Thyroid gland (tissue), 4 donors: ENCODE measurements around the gene RRP8. TPM values are rescaled to one million over a fixed set of nuclear protein-coding genes. Genes with fewer than 3 reads are reported as not detected.

ENCODE experiments used
- DNase-seq, 2 donors: peaks; one replicate each; pipeline ENCODE4 v3.0.0-alpha.2; 2019
- H3K27ac ChIP-seq, 3 donors: fragments of 200-600 bp; sonication (generic); 1 replicate in 2 of 3; 2 replicates in 1 of 3; pipeline ENCODE4 v1.5.1; 2016 to 2019; ENCODE audit warnings: mild to moderate bottlenecking in 1 of 3, moderate library complexity in 1 of 3
- H3K27me3 ChIP-seq: fragments of 200-600 bp; sonication (generic); one replicate; pipeline ENCODE4 v1.5.1; 2019
- H3K36me3 ChIP-seq, 2 donors: fragments of 200-600 bp; sonication (generic); one replicate each; pipeline ENCODE4 v1.5.1; 2016 to 2019
- H3K4me1 ChIP-seq, 2 donors: fragments of 200-600 bp; sonication (generic); one replicate each; pipeline ENCODE4 v1.5.1; 2017 to 2019
- H3K4me3 ChIP-seq, 3 donors: fragments of 200-600 bp; sonication (generic); replicated peaks in 1 of 3; 1 replicate in 2 of 3; 2 replicates in 1 of 3; pipeline ENCODE4 v1.5.1; 2016; ENCODE audit warnings: mild to moderate bottlenecking in 1 of 3
- H3K9me3 ChIP-seq: fragments of 200-600 bp; sonication (generic); one replicate; pipeline ENCODE4 v1.5.1; 2017
- POLR2A ChIP-seq, 2 donors: fragments of 450-650 bp; IDR thresholded peaks; one replicate each; pipeline ENCODE4 v1.6.1; 2017; ENCODE audit warnings: antibody characterized with exemption in 2 of 2, mild to moderate bottlenecking in 2 of 2, moderate library complexity in 1 of 2
- WGBS, 2 donors: methylation state at CpG; one replicate each; pipeline ENCODE4 v1.1.5; 2017; 5-methylcytosine and 5-hydroxymethylcytosine counted together
- intact Hi-C: fragments of 100-400 bp; cut with DNase I; formaldehyde crosslinking; loops from one replicate; pipeline ENCODE4 v1.15.1; 2023
- total RNA-seq, 4 donors: library from RNA; depleted of rRNA; stranded (reverse); fragments of >200 nt; gene quantifications; one replicate each; pipeline ENCODE4 v1.2.3, GENCODE V29; 2016
- TF ChIP-seq, protein P1 (sequence below), 6 experiments: fragments of 200-600 bp in 3 of 6; fragments of 450-650 bp in 3 of 6; sonication (generic) in 3 of 6; IDR thresholded peaks; one replicate each; pipeline ENCODE4 v1.5.1; 2016 to 2019; ENCODE audit warnings: antibody characterized with exemption in 6 of 6, mild to moderate bottlenecking in 2 of 6, inconsistent platforms in 1 of 6, moderate library complexity in 1 of 6

The RRP8 gene
- total RNA-seq, 4 donors from 2014 or later: 12.9 to 36.7 (median 18.8) TPM

GRCh38 chr11:6584528-6584927 is 18.9 kb downstream of the RRP8 start:
- intact Hi-C loops: no loop called here
- no peak for DNase-seq
- Histone ChIP-seq H3K36me3 (no peaks in the 10 kb centered on the region), H3K27ac (no peak overlapping the region), H3K27me3 (no peaks in the 10 kb centered on the region), H3K9me3 (no peaks in the 10 kb centered on the region), H3K4me3 (no peak overlapping the region), H3K4me1 (peaks cover 6 to 9% of the 10 kb centered on the region in 2 donors)
- 93% methylated on average over 4 of the region's 4 CpGs for WGBS, 2 donors
- no peak for TF ChIP-seq POLR2A (IDR thresholded peaks at IDR 0.05)
- TF ChIP-seq, protein P1, sequence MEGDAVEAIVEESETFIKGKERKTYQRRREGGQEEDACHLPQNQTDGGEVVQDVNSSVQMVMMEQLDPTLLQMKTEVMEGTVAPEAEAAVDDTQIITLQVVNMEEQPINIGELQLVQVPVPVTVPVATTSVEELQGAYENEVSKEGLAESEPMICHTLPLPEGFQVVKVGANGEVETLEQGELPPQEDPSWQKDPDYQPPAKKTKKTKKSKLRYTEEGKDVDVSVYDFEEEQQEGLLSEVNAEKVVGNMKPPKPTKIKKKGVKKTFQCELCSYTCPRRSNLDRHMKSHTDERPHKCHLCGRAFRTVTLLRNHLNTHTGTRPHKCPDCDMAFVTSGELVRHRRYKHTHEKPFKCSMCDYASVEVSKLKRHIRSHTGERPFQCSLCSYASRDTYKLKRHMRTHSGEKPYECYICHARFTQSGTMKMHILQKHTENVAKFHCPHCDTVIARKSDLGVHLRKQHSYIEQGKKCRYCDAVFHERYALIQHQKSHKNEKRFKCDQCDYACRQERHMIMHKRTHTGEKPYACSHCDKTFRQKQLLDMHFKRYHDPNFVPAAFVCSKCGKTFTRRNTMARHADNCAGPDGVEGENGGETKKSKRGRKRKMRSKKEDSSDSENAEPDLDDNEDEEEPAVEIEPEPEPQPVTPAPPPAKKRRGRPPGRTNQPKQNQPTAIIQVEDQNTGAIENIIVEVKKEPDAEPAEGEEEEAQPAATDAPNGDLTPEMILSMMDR (IDR thresholded peaks at IDR 0.05): no peak

- intact Hi-C loops: no loop called here
- Histone ChIP-seq H3K27ac (no peak overlapping the region), H3K4me3 (no peak overlapping the region), H3K36me3 (no peaks in the 10 kb centered on the region), H3K27me3 (no peaks in the 10 kb centered on the region), H3K9me3 (no peaks in the 10 kb centered on the region), H3K4me1 (peaks cover 6 to 9% of the 10 kb centered on the region in 2 donors)
- WGBS, 2 donors: 98% methylated on average over 1 of the region's 1 CpG
- no peak for DNase-seq
- TF ChIP-seq, protein P1 (IDR thresholded peaks at IDR 0.05): no peak
- no peak for TF ChIP-seq POLR2A (IDR thresholded peaks at IDR 0.05)
Observed at GRCh38 chr11:6583584-6583983, 19.8 kb downstream of the RRP8 start.

GRCh38 chr11:6579681-6580080 is 23.7 kb downstream of the RRP8 start:
- H3K4me1 ChIP-seq: peaks cover 9 to 13% of the 10 kb centered on the region in 2 donors
- H3K9me3 ChIP-seq: no peaks in the 10 kb centered on the region
- DNase-seq: peak; percentile 42 to 68
- H3K27ac ChIP-seq: no peak overlapping the region
- H3K4me3 ChIP-seq: no peak overlapping the region
- no peaks in the 10 kb centered on the region for H3K36me3 ChIP-seq
- intact Hi-C loops: no loop called here
- 39 to 75% methylated on average over 2 of the region's 2 CpGs for WGBS, 2 donors
- H3K27me3 ChIP-seq: no peaks in the 10 kb centered on the region
- TF ChIP-seq, protein P1 (IDR thresholded peaks at IDR 0.05): no peak
- TF ChIP-seq POLR2A (IDR thresholded peaks at IDR 0.05): no peak

- Histone ChIP-seq H3K4me1 (peaks cover 10 to 17% of the 10 kb centered on the region in 2 donors), H3K36me3 (no peaks in the 10 kb centered on the region), H3K27me3 (no peaks in the 10 kb centered on the region), H3K9me3 (no peaks in the 10 kb centered on the region), H3K4me3 (no peak overlapping the region), H3K27ac (peak overlapping the region in 1 of 3 donors; percentile 34)
- no peak for DNase-seq
- TF ChIP-seq, protein P1 (IDR thresholded peaks at IDR 0.05): no peak
- TF ChIP-seq POLR2A (IDR thresholded peaks at IDR 0.05): no peak
- intact Hi-C loops: no loop called here
- WGBS, 2 donors: 100% methylated on average over 1 of the region's 1 CpG
Observed at GRCh38 chr11:6578134-6578533, 25.3 kb downstream of the RRP8 start.

GRCh38 chr11:6576471-6577373 is 26.7 kb downstream of the RRP8 start:
- Histone ChIP-seq H3K36me3 (no peaks in the 10 kb centered on the region), H3K9me3 (no peaks in the 10 kb centered on the region), H3K27me3 (no peaks in the 10 kb centered on the region), H3K4me3 (no peak overlapping the region), H3K4me1 (peaks cover 21 to 25% of the 10 kb centered on the region in 2 donors), H3K27ac (peak overlapping the region; percentile 4 to 53 (median 34))
- TF ChIP-seq POLR2A (IDR thresholded peaks at IDR 0.05): no peak
- intact Hi-C loops: no loop called here
- 25 to 39% methylated on average over 5 to 6 of the region's 6 CpGs for WGBS, 2 donors
- peak; percentile 74 to 80 for DNase-seq
